GM19372 (cell line): ENCODE results near the gene LAMA4.

Source experiments
- ATAC-seq: cut with Tn5 transposase; IDR thresholded peaks from one replicate; pipeline ENCODE4 v1.9.1; 2021; ENCODE audit warnings: mild to moderate bottlenecking, low read depth, moderate library complexity; ENCODE audit not compliant: unreplicated experiment

Gene LAMA4

GRCh38 chr6:112245511-112246203 lies 8.7 kb downstream of the LAMA4 start:
- ATAC-seq: no peak

- no peak for ATAC-seq
These were observed 10.2 kb downstream of the LAMA4 start for GRCh38 chr6:112243861-112244827.

- ATAC-seq: no peak
These were observed 12.4 kb downstream of the LAMA4 start for GRCh38 chr6:112241820-112242429.

- ATAC-seq: no peak
These were observed 16.8 kb downstream of the LAMA4 start for GRCh38 chr6:112237595-112237994.

GRCh38 chr6:112237066-112237465 lies 17.3 kb downstream of the LAMA4 start:
- no peak for ATAC-seq

- ATAC-seq: no peak
These were observed 18.4 kb downstream of the LAMA4 start for GRCh38 chr6:112235956-112236355.

GRCh38 chr6:112234601-112235000 lies 19.8 kb downstream of the LAMA4 start:
- no peak for ATAC-seq

- ATAC-seq: no peak
These were observed 20.5 kb downstream of the LAMA4 start for GRCh38 chr6:112233847-112234246.

- ATAC-seq: no peak
These were observed 21.5 kb downstream of the LAMA4 start for GRCh38 chr6:112232845-112233256.

GRCh38 chr6:112231594-112232060 lies 22.7 kb downstream of the LAMA4 start:
- ATAC-seq: no peak

- ATAC-seq: no peak
These were observed 23.2 kb downstream of the LAMA4 start for GRCh38 chr6:112231164-112231563.

- no peak for ATAC-seq
These were observed 25.7 kb downstream of the LAMA4 start for GRCh38 chr6:112228480-112229332.

- ATAC-seq: no peak
These were observed 26.4 kb downstream of the LAMA4 start for GRCh38 chr6:112227992-112228391.

- no peak for ATAC-seq
These were observed 27.0 kb downstream of the LAMA4 start for GRCh38 chr6:112227411-112227810.

- ATAC-seq: no peak
These were observed 28.7 kb downstream of the LAMA4 start for GRCh38 chr6:112225691-112226090.

GRCh38 chr6:112224088-112224487 lies 30.3 kb downstream of the LAMA4 start:
- ATAC-seq: no peak

- ATAC-seq: no peak
These were observed 31.1 kb downstream of the LAMA4 start for GRCh38 chr6:112223070-112223861.

GRCh38 chr6:112221981-112222852 lies 32.1 kb downstream of the LAMA4 start:
- no peak for ATAC-seq
